Stomach (tissue), 9 donors: Measurements from ENCODE around the gene BRAP. TPM values are rescaled to one million over a fixed set of nuclear protein-coding genes. Genes with fewer than 3 reads are reported as not detected.
"Not testable (repeated sequence)": the region's sequence is repeated elsewhere in the genome, so short reads cannot be mapped to it uniquely, and the experiment has no call there.

ENCODE experiments used
- DNase-seq, 2 donors: peaks; one replicate each; pipeline versions ENCODE4 v3.0.0 to v3.0.0-alpha.2; 2013 to 2019
- H3K27ac ChIP-seq, 5 donors: fragments of 200-600 bp in 4 of 5; sonication (generic) in 4 of 5; one replicate each; pipeline ENCODE4 v1.5.1; 2013 to 2019; ENCODE audit warnings: mild to moderate bottlenecking in 1 of 5, moderate library complexity in 1 of 5
- H3K27me3 ChIP-seq, 3 donors: fragments of 200-600 bp; sonication (generic); one replicate each; pipeline ENCODE4 v1.5.1; 2017 to 2019; ENCODE audit warnings: mixed run types in 1 of 3
- H3K36me3 ChIP-seq, 4 donors: fragments of 200-600 bp; sonication (generic); 1 replicate in 3 of 4; 2 replicates in 1 of 4; pipeline ENCODE4 v1.5.1; 2016 to 2019
- H3K4me1 ChIP-seq, 4 donors: fragments of 200-600 bp; sonication (generic); one replicate each; pipeline ENCODE4 v1.5.1; 2016 to 2019
- H3K4me3 ChIP-seq, 4 donors: fragments of 200-600 bp; sonication (generic) in 3 of 4; one replicate each; pipeline ENCODE4 v1.5.1; 2016 to 2019; ENCODE audit warnings: mild to moderate bottlenecking in 1 of 4
- H3K9me3 ChIP-seq, 4 donors: fragments of 200-600 bp; sonication (generic); one replicate each; pipeline ENCODE4 v1.5.1; 2016 to 2019
- EP300 ChIP-seq: sonication (generic); formaldehyde crosslinking; IDR thresholded peaks from one replicate; pipeline ENCODE4 v1.6.1; 2017; ENCODE audit warnings: antibody characterized with exemption
- POLR2A ChIP-seq, 4 donors: fragments of 450-650 bp; IDR thresholded peaks; one replicate each; pipeline ENCODE4 v1.6.1; 2016; ENCODE audit warnings: antibody characterized with exemption in 4 of 4, control low read depth in 2 of 4, mild to moderate bottlenecking in 1 of 4, moderate library complexity in 1 of 4
- POLR2AphosphoS5 ChIP-seq, 3 donors: sonication (generic); formaldehyde crosslinking; IDR thresholded peaks; one replicate each; pipeline ENCODE4 v1.6.1; 2016; ENCODE audit warnings: antibody characterized with exemption in 3 of 3
- WGBS, 5 donors: extraction: QIAGEN DNeasy Blood & Tissue Kit in 3 of 5; methylation state at CpG; one replicate each; pipeline versions ENCODE4 v1.1.5 to v1.1.7; 2013 to 2018; 5-methylcytosine and 5-hydroxymethylcytosine counted together
- intact Hi-C: fragments of 100-400 bp; cut with DNase I; formaldehyde crosslinking; loops from one replicate; pipeline ENCODE4 v1.15.1; 2023; ENCODE audit warnings: low total_unique reads
- polyA plus RNA-seq, 3 donors: library from polyadenylated mRNA; stranded (reverse); fragments of 200-250 nt; gene quantifications; one replicate each; pipeline ENCODE4 v1.2.3, GENCODE V29; 2013
- total RNA-seq, 5 donors: library from RNA; depleted of rRNA; stranded (reverse); fragments of >200 nt; gene quantifications; one replicate each; pipeline versions ENCODE4 v1.1.0 to v1.2.3, GENCODE V29; 2014 to 2016
- donor health status: healthy with polysubstance abuse.
- donor health status: Bipolar disorder and iron deficiency.
- donor health status: healthy.

BRAP gene
- total and polyA plus RNA-seq, 8 donors: 5.6 to 43.2 (median 16.6) TPM

GRCh38 chr12:111597831-111598636 is 87.7 kb downstream of the BRAP start:
- 0 to 2% (median 1%) methylated on average over 28 to 67 of the region's 67 CpGs for WGBS, 5 donors
- peaks cover 16 to 56% (median 38%) of the 10 kb centered on the region in 4 donors for H3K4me1 ChIP-seq

DNA sequence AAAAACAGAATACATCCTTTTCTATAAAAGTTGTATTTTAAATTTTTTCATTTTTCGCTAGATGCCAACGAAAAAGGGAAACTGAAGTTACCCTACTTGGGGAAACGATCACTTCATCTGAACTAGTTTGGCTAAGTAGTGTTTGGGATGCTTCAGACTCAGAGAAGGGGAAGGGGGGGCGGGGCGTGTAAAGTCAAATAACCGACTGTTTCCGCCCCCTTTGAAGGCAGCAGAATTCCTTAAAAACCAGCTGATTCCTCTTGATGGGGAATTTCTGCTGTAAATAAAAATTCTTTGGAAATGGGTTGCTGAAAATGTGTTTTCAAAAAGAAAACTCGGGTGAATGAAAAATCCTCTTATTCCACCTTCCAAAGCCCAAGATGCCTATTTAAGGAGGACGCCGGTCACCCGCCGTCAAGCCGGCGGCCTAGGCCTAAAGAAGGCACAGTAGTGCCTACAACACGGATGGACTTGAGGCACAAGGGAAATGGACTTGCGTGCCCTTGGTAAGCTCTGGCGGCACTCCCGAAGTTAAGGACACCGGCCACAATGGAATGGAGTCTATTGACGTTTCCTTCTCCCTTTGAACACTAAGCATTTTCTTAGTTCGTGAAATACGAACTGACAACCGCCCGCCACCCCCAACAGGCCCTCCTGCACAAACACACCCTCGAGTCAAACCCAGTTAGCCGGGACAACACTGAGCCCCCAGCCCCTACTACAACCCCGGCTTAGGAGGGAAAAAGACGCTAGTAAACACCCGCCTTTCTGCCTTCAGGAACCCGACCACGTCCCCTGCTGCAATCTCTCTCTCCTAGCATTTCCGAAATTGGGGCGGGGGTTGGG is 88.5 kb downstream of the BRAP start:
- 4 to 5% (median 4%) methylated on average over 30 to 33 of the region's 33 CpGs for WGBS, 5 donors
- TF ChIP-seq EP300 (no peak), POLR2AphosphoS5 (IDR thresholded peaks at IDR 0.05) (peak; percentile 24 to 44 (median 31))
- Histone ChIP-seq H3K4me3 (peak overlapping the region; percentile 88 to 99 (median 95)), H3K27ac (peak overlapping the region; percentile 94 to 100 (median 97)), H3K9me3 (no peaks in the 10 kb centered on the region), H3K4me1 (peaks cover 16 to 61% (median 41%) of the 10 kb centered on the region in 4 donors), H3K27me3 (no peaks in the 10 kb centered on the region), H3K36me3 (no peaks in the 10 kb centered on the region)
- DNase-seq: peak; percentile 65 to 83
- intact Hi-C loops: no loop called here

More at GRCh38 chr12:111597831-111598636, 87.7 kb downstream of the BRAP start:
- TF ChIP-seq POLR2A (IDR thresholded peaks at IDR 0.05) (no peak), POLR2AphosphoS5 (IDR thresholded peaks at IDR 0.05) (peak in 1 of 3 donors; percentile 13)
- no peaks in the 10 kb centered on the region for H3K9me3 ChIP-seq
- intact Hi-C loops: no loop called here
- no peaks in the 10 kb centered on the region for H3K36me3 ChIP-seq
- H3K27ac ChIP-seq: peak overlapping the region; percentile 94 to 100 (median 97)
- peak; percentile 60 to 83 for DNase-seq
- peak overlapping the region; percentile 88 to 99 (median 95) for H3K4me3 ChIP-seq
- no peaks in the 10 kb centered on the region for H3K27me3 ChIP-seq

DNA sequence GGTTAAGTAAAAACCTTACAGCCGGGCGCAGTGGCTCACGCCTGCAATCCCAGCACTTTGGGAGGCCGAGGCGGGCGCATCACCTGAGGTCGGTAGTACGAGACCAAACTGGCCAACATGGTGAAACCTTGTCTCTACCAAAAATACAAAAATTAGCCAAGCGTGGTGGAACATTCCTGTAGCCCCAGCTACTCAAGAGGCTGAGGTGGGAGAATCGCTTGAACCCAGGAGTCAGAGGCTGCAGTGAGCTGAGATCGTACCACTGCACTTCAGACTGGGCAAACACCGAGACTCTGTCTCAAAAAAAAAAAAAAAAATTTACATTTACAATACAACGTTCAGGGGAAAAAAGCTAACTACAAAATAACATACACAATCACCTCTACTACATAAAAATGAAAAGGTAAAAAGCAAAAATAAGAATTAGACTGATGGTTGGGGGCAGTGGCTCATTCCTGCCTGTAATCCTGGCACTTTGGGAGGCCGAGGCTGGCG is 90.4 kb downstream of the BRAP start:
- intact Hi-C loops, H3K36me3 ChIP-seq, DNase-seq, H3K4me3 ChIP-seq, H3K9me3 ChIP-seq, H3K27me3 ChIP-seq: not testable (repeated sequence)
- 78 to 84% (median 80%) methylated on average over 15 of the region's 15 CpGs for WGBS, 5 donors
- Histone ChIP-seq H3K4me1 (peaks cover 16 to 74% (median 48%) of the 10 kb centered on the region in 4 donors), H3K27ac (peak overlapping the region in 2 of 5 donors; percentile 50 to 97)

Other genes starting within 250 kb of the BRAP start
- 100 to 1,000 TPM in 2 of 5 donors, 10 to 100 TPM in 3; 55.9 to 131 (median 71.7) TPM for gene ATXN2, start 86.6 kb downstream of the BRAP start, total RNA-seq
- gene ATXN2, start 86.6 kb downstream of the BRAP start, polyA plus RNA-seq: 10 to 100 TPM; 11.1 to 17.4 (median 16.1) TPM
- 100 to 1,000 TPM in 1 of 5 donors, 10 to 100 TPM in 3, 1 to 10 TPM in 1; 9.4 to 128 (median 32.1) TPM for gene ACAD10, start 97 bp upstream of the BRAP start, total RNA-seq
- 10 to 100 TPM in 2 of 3 donors, 1 to 10 TPM in 1; 9.8 to 15.7 (median 12.4) TPM for gene ACAD10, start 97 bp upstream of the BRAP start, polyA plus RNA-seq
- 100 to 1,000 TPM in 3 of 5 donors, 10 to 100 TPM in 2; 50.3 to 196 (median 116) TPM for gene ALDH2, start 81.0 kb upstream of the BRAP start, total RNA-seq
- gene ALDH2, start 81.0 kb upstream of the BRAP start, polyA plus RNA-seq: 100 to 1,000 TPM; 129 to 296 (median 134) TPM
- gene MAPKAPK5, start 156.3 kb upstream of the BRAP start, total RNA-seq: 100 to 1,000 TPM in 1 of 5 donors, 10 to 100 TPM in 4; 49.2 to 124 (median 53.0) TPM
- gene MAPKAPK5, start 156.3 kb upstream of the BRAP start, polyA plus RNA-seq: 10 to 100 TPM; 15.1 to 21.7 (median 21.5) TPM